ENCODE results near the gene RDM1.

GRCh38 chr17:35953720-35954119 lies 23.1 kb upstream of the RDM1 start:
- TF ChIP-seq, protein P1, sequence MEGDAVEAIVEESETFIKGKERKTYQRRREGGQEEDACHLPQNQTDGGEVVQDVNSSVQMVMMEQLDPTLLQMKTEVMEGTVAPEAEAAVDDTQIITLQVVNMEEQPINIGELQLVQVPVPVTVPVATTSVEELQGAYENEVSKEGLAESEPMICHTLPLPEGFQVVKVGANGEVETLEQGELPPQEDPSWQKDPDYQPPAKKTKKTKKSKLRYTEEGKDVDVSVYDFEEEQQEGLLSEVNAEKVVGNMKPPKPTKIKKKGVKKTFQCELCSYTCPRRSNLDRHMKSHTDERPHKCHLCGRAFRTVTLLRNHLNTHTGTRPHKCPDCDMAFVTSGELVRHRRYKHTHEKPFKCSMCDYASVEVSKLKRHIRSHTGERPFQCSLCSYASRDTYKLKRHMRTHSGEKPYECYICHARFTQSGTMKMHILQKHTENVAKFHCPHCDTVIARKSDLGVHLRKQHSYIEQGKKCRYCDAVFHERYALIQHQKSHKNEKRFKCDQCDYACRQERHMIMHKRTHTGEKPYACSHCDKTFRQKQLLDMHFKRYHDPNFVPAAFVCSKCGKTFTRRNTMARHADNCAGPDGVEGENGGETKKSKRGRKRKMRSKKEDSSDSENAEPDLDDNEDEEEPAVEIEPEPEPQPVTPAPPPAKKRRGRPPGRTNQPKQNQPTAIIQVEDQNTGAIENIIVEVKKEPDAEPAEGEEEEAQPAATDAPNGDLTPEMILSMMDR (IDR thresholded peaks at IDR 0.05) = no peak
- TF ChIP-seq POLR2AphosphoS5 (IDR thresholded peaks at IDR 0.05) = no peak
- no peak for TF ChIP-seq POLR2A (IDR thresholded peaks at IDR 0.05)
- TF ChIP-seq EP300 (IDR thresholded peaks at IDR 0.05) = no peak
